Suppressor macrophage treated with lipopolysaccharide for 1 hour (primary cell): ENCODE results near the gene GSAP.
"Not testable (repeated sequence)": the region's sequence is repeated elsewhere in the genome, so short reads cannot be mapped to it uniquely, and the experiment has no call there.

Source experiments
- DNase-seq, 3 donors: peaks; one replicate each; pipeline ENCODE4 v3.0.0-alpha.2; 2020 to 2022

The GSAP gene

GRCh38 chr7:77275663-77276062, 140.5 kb downstream of the GSAP start:
- not testable (repeated sequence) for DNase-seq

GRCh38 chr7:77271766-77272165, 144.4 kb downstream of the GSAP start:
- no peak for DNase-seq

- DNase-seq: no peak
Measured at GRCh38 chr7:77270094-77270480, 146.1 kb downstream of the GSAP start.

DNA sequence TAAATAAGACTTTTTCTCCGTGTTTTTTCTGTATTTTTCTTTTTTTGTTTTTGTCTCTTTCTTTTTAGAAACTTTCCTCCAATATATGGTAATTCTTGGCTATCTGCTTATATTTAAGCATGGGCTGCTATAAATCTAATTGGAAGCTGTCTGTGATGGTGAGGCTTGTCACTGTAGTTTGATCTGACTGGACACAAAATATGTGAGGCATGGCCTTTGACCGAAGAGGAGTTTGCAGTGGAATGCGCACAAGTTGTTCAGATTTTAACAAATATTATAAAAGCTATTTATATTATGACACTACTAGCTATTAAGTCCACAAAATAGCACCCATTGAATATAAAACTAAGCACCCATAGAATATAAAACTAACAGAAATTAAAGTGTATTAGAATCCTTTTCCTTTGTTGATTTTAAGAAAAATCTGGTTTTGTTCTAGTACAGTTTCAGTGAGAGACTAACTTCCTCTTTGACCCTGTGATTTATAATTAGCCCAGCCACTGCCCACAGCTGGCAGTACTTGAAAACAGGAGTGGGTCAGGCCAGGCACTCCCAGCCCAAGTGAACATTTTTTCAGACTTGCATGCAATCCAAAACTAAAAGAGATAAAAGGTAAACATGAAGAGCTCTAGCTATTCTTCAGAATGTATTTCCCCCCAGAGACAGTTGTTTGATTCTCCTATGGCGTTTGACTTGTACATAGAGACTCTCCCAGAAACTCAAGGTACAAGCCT, 146.6 kb downstream of the GSAP start:
- DNase-seq: peak; percentile 48 to 53 (median 51)

GRCh38 chr7:77266291-77266794, 149.8 kb downstream of the GSAP start:
- no peak for DNase-seq

DNA sequence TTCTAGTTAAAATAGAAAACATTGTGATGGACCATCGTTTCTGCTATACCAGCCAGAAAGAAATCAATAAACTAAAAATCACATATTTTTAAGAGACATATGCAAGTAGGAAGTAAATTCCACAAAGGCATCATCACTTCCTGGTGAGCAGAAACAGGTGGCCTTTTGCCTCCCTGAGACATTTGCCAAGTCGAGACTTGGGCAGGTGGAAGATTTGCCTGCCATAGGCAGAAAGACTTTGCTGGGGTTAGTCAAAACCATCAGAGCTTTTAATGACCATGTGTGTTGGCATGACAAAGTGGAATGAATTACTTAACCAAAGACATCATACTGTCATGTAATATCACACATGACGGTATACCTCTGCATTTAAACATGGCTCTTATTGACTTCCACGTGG, 150.5 kb downstream of the GSAP start:
- DNase-seq: no peak

- peak in 2 of 3 donors; percentile 10 to 52 for DNase-seq
Measured at GRCh38 chr7:77262316-77262715, 153.8 kb downstream of the GSAP start.
